ENCODE data around the gene LTBP3. TPM values are rescaled to one million over a fixed set of nuclear protein-coding genes. Genes with fewer than 3 reads are reported as not detected.

LTBP3 gene
- total and polyA plus RNA-seq, 5 donors from 2014 or later = 9.2 to 132 (median 14.6) TPM

DNA sequence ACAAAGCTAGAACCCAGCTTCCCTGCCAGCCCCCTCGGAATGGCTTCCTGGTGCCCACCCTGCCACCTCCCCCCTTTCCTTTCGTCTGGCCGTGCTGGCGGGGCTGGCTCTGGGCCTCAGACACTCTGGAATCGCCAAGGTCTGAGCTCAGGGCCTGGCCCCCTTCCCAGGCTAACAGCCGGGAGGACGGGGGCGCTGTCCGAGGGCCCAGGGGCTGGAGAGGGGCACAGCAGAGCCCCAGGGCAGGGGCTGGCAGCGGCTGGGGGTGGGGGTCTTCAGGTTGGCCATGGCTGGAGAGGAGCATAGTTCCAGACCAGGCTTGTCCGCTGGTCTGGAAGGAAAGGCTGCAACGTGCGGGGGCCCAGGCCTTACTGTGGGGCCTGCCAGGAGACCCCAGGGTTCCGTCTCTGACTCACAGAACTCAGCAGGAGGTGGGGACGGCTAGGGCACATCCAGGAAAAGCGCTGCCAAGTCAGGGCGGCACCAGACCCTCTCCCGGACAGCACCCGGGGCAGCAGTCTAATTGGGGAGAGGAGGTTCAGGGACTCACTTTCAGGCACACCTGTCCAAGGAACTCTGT is 861 bp upstream of the LTBP3 start:
- Mint-ChIP-seq H3K27me3 (no peaks in the 10 kb centered on the region), H3K4me3 (peak overlapping the region; percentile 70 to 79 (median 74)), H3K4me1 (peaks cover 0 to 60% (median 37%) of the 10 kb centered on the region in 4 donors), H3K27ac (peak overlapping the region in 2 of 3 donors; percentile 68 to 75), H3K9me3 (peaks cover 0 to 2% (median 0%) of the 10 kb centered on the region in 7 donors), H3K36me3 (no peaks in the 10 kb centered on the region)
- Histone ChIP-seq H3K27me3 (ENCODE audit: control insufficient read depth, insufficient read depth, low read length) (no peaks in the 10 kb centered on the region), H3K4me1 (ENCODE audit: control insufficient read depth, insufficient read depth, low read length, poor library complexity, severe bottlenecking) (peaks cover 46% of the 10 kb centered on the region), H3K27ac (ENCODE audit: insufficient read depth, low read length, poor library complexity, severe bottlenecking) (peak overlapping the region; percentile 79), H3K4me3 (ENCODE audit: low read depth, low read length) (peak overlapping the region; percentile 44), H3K36me3 (ENCODE audit: control insufficient read depth, insufficient read depth, low read length) (no peaks in the 10 kb centered on the region), H3K9me3 (ENCODE audit: control insufficient read depth in 2 of 2, low read length in 2 of 2) (no peaks in the 10 kb centered on the region)
- no peak for DNase-seq
- ATAC-seq (ENCODE audit: low read depth in 2 of 2) = no peak

DNA sequence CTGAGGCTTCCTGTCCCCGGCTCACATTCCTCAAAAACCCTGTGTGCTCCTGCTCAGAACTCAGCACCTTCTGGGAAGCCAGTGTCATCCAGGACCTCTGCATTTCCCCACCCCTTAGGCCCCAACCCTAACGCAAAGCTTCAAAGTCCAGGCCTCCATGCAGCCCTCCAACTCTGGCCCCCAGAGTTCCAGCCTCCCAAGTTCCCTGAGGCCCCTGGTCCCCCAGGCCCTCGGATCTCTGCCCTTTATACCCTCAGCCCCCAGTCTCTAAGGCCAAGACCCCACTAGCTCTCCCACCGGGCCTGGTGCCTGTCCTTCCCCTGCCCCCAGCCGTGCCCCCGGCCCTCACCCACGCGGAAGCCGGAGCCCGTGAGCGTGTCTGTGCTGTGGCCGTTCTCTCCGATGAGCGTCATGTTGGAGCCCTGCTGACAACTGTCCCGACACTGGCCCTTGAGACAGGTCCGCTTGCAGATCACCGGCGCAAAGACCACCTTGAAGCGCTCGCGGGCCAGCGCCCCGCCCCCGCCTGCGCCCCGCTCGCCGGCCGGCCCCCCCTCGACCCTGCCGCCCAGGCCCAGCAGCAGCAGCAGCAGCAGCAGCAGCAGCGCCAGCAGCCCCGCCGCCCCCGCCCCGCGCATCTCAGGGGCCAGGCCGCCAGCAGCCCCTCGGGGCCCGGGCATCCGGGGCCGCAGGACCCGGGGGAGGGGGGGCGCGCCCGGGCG is 718 bp downstream of the LTBP3 start:
- Mint-ChIP-seq H3K4me1 (peaks cover 0 to 62% (median 41%) of the 10 kb centered on the region in 4 donors), H3K9me3 (peaks cover 0 to 2% (median 0%) of the 10 kb centered on the region in 7 donors), H3K4me3 (peak overlapping the region; percentile 89 to 93 (median 92)), H3K27me3 (no peaks in the 10 kb centered on the region), H3K27ac (peak overlapping the region; percentile 94 to 97 (median 94)), H3K36me3 (peaks cover 1% of the 10 kb centered on the region)
- Histone ChIP-seq H3K27me3 (ENCODE audit: control insufficient read depth, insufficient read depth, low read length) (no peaks in the 10 kb centered on the region), H3K36me3 (ENCODE audit: control insufficient read depth, insufficient read depth, low read length) (no peaks in the 10 kb centered on the region), H3K4me3 (ENCODE audit: low read depth, low read length) (peak overlapping the region; percentile 62), H3K4me1 (ENCODE audit: control insufficient read depth, insufficient read depth, low read length, poor library complexity, severe bottlenecking) (peaks cover 57% of the 10 kb centered on the region), H3K9me3 (ENCODE audit: control insufficient read depth in 2 of 2, low read length in 2 of 2) (no peaks in the 10 kb centered on the region), H3K27ac (ENCODE audit: insufficient read depth, low read length, poor library complexity, severe bottlenecking) (peak overlapping the region; percentile 79)
- peak in 1 of 2 donors; percentile 8 for ATAC-seq (ENCODE audit: low read depth in 2 of 2)
- no peak for DNase-seq

DNA sequence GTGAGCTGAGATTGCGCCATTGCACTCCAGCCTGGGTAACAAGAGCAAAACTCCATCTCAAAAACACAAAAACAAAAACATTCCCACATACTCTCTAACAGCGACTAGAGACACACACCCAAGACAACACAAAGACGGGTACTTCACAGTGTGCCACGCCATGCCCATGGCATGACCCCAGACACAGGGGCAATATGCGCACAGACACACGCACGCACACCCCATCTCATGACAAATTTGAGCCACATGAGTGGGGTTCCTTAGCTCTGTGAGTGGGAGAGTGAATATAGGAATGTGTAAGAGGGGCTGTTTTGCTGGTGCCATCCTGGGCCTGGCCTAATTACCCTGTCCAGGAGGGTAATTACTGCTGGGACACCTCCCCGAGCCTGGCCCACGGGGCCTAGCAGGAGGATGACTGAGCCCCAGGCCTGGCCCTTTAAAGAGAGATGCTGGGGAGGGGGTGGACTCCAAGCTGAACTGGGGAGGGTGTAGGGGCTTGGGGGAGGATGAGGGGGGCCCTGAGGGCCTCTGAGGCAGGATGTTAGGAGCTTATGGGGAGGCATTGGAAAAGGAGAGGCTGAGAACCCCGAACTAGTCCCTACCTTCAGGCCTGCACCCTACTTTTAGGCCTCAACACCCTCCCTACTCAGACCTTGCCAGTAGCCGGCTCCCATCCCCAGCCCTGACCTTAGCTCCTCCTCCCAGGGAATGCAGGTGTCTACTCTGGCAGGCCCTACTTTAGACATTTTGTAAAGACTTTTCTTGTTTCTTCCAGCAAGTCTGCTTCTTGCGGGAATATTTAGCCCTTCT is 1.5 kb downstream of the LTBP3 start:
- Mint-ChIP-seq H3K27ac (peak overlapping the region; percentile 94 to 97 (median 94)), H3K4me3 (peak overlapping the region; percentile 89 to 93 (median 92)), H3K4me1 (peaks cover 3 to 69% (median 46%) of the 10 kb centered on the region in 4 donors), H3K9me3 (peaks cover 0 to 2% (median 0%) of the 10 kb centered on the region in 7 donors), H3K36me3 (peaks cover 9% of the 10 kb centered on the region), H3K27me3 (no peaks in the 10 kb centered on the region)
- peak overlapping the region; percentile 79 for H3K27ac ChIP-seq (ENCODE audit: insufficient read depth, low read length, poor library complexity, severe bottlenecking)
- H3K36me3 ChIP-seq (ENCODE audit: control insufficient read depth, insufficient read depth, low read length) = no peaks in the 10 kb centered on the region
- no peaks in the 10 kb centered on the region for H3K27me3 ChIP-seq (ENCODE audit: control insufficient read depth, insufficient read depth, low read length)
- no peaks in the 10 kb centered on the region for H3K9me3 ChIP-seq (ENCODE audit: control insufficient read depth in 2 of 2, low read length in 2 of 2)
- H3K4me3 ChIP-seq (ENCODE audit: low read depth, low read length) = peak overlapping the region; percentile 62
- ATAC-seq (ENCODE audit: low read depth in 2 of 2) = no peak
- DNase-seq = no peak
- H3K4me1 ChIP-seq (ENCODE audit: control insufficient read depth, insufficient read depth, low read length, poor library complexity, severe bottlenecking) = peaks cover 64% of the 10 kb centered on the region

DNA sequence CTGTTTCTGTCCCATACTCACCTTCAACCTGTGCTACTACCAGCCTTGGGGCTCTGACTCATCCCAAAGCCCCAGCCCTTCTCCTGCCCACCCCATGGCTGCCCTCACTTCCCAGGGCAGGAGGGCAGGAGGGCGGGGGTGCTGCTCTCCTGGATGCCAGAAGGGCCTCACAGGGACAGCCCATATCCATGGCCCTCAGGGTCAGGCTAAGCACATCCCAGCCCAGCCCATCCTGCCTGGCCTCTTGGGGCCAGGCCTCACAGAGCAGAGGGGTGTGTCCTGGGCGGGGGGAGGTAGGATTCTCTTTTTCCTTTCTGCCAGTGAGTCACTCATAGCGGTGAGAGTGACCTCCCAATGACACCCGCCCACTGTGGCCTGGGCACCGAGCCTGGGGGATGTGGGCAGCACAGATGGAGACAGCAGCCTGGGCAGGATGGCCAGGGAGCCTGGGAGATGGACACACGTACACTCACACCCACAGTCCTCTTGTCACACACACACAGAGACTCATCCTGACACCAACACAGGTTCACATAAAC is 2.4 kb downstream of the LTBP3 start:
- H3K27ac ChIP-seq (ENCODE audit: insufficient read depth, low read length, poor library complexity, severe bottlenecking) = peak overlapping the region; percentile 61
- H3K4me3 Mint-ChIP-seq = peak overlapping the region; percentile 89 to 93 (median 92)
- H3K4me1 ChIP-seq (ENCODE audit: control insufficient read depth, insufficient read depth, low read length, poor library complexity, severe bottlenecking) = peaks cover 69% of the 10 kb centered on the region
- no peaks in the 10 kb centered on the region for H3K27me3 ChIP-seq (ENCODE audit: control insufficient read depth, insufficient read depth, low read length)
- peak overlapping the region; percentile 94 to 97 (median 94) for H3K27ac Mint-ChIP-seq
- ATAC-seq (ENCODE audit: low read depth in 2 of 2) (no peak), DNase-seq (no peak)
- H3K4me1 Mint-ChIP-seq = peaks cover 6 to 76% (median 51%) of the 10 kb centered on the region in 4 donors
- H3K9me3 Mint-ChIP-seq = peaks cover 0 to 2% (median 0%) of the 10 kb centered on the region in 7 donors
- H3K4me3 ChIP-seq (ENCODE audit: low read depth, low read length) = no peak overlapping the region
- no peaks in the 10 kb centered on the region for H3K36me3 ChIP-seq (ENCODE audit: control insufficient read depth, insufficient read depth, low read length)
- H3K9me3 ChIP-seq (ENCODE audit: control insufficient read depth in 2 of 2, low read length in 2 of 2) = no peaks in the 10 kb centered on the region
- no peaks in the 10 kb centered on the region for H3K27me3 Mint-ChIP-seq
- peaks cover 14% of the 10 kb centered on the region for H3K36me3 Mint-ChIP-seq

DNA sequence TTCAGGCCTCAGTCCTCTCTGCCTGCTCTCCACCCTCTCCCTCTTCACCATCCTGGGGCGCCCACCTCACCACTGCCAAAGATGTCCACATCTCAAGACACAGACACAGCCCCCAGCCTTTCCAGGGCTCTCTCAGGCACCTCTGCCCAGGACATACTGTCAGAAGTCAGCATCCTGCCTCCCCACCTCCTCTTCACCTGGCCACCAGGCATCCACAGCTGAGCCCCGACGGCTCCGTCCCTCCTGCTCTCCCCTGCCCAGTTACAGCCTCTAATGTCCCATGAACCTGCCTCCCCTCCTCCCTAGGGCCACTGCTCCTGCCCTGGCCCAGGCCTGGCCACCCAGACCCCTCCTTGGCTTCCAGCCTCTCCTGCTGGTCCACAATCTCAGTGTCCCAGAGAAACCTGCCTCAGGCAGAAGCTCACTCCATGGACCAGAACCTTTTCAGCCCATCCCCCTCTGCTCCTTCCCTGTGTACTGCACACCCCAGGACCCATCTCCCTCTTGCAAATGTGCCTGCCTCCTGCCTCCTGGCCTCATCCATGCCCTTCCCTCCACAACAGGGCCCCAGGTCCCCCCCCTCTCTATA is 3.2 kb downstream of the LTBP3 start:
- peak overlapping the region; percentile 74 to 89 (median 86) for H3K4me3 Mint-ChIP-seq
- Histone ChIP-seq H3K9me3 (ENCODE audit: control insufficient read depth in 2 of 2, low read length in 2 of 2) (no peaks in the 10 kb centered on the region), H3K4me3 (ENCODE audit: low read depth, low read length) (no peak overlapping the region), H3K27ac (ENCODE audit: insufficient read depth, low read length, poor library complexity, severe bottlenecking) (peak overlapping the region; percentile 61), H3K36me3 (ENCODE audit: control insufficient read depth, insufficient read depth, low read length) (no peaks in the 10 kb centered on the region), H3K4me1 (ENCODE audit: control insufficient read depth, insufficient read depth, low read length, poor library complexity, severe bottlenecking) (peaks cover 69% of the 10 kb centered on the region), H3K27me3 (ENCODE audit: control insufficient read depth, insufficient read depth, low read length) (no peaks in the 10 kb centered on the region)
- H3K27me3 Mint-ChIP-seq = no peaks in the 10 kb centered on the region
- peaks cover 14% of the 10 kb centered on the region for H3K36me3 Mint-ChIP-seq
- DNase-seq (no peak), ATAC-seq (ENCODE audit: low read depth in 2 of 2) (no peak)
- peak overlapping the region; percentile 91 to 97 (median 97) for H3K27ac Mint-ChIP-seq
- H3K4me1 Mint-ChIP-seq = peaks cover 6 to 70% (median 47%) of the 10 kb centered on the region in 4 donors
- H3K9me3 Mint-ChIP-seq = no peaks in the 10 kb centered on the region

DNA sequence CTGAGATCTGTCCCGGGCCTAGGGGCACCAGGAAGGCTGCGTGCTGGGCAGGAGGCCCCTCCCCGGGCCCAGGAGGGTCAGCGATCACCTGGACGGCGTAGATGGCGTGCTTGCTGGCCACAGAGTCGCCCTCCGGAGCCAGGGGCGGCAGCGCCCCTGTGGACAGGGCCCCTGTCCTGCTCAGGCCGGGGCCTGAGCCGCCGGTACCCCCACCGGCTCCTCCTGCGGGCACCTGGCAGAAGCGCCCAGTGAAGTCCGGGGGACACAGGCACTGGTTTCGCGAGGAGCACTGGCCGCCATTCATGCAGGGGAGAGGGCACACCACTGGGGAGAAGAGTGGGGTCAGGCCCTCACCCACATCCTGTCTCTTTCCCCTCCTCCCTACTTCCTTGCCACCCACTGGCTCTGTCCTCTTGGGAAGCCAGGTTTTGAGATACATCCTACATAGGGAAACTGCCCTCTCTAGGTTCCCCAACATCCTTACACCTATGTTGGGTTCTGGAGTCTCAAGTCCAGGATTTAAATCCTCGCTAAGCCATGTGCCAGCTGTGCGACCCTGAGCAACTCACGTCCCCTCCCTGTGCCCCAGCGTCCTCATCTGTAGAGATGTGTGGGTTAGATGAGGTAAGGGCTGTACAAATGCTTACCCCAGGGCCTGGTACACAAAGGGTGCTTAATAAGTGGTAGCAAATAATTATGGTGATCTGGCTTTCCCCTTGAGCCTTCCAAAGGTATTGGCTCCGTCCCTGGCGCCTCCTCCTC is 3.9 kb downstream of the LTBP3 start:
- Mint-ChIP-seq H3K4me3 (peak overlapping the region; percentile 74 to 89 (median 86)), H3K27me3 (no peaks in the 10 kb centered on the region), H3K27ac (peak overlapping the region; percentile 91 to 97 (median 97)), H3K4me1 (peaks cover 6 to 69% (median 47%) of the 10 kb centered on the region in 4 donors), H3K9me3 (no peaks in the 10 kb centered on the region), H3K36me3 (peaks cover 15% of the 10 kb centered on the region)
- H3K4me1 ChIP-seq (ENCODE audit: control insufficient read depth, insufficient read depth, low read length, poor library complexity, severe bottlenecking) = peaks cover 68% of the 10 kb centered on the region
- no peaks in the 10 kb centered on the region for H3K9me3 ChIP-seq (ENCODE audit: control insufficient read depth in 2 of 2, low read length in 2 of 2)
- ATAC-seq (ENCODE audit: low read depth in 2 of 2) (no peak), DNase-seq (peak in 1 of 3 donors; percentile 52)
- no peak overlapping the region for H3K4me3 ChIP-seq (ENCODE audit: low read depth, low read length)
- H3K27ac ChIP-seq (ENCODE audit: insufficient read depth, low read length, poor library complexity, severe bottlenecking) = peak overlapping the region; percentile 61
- H3K36me3 ChIP-seq (ENCODE audit: control insufficient read depth, insufficient read depth, low read length) = no peaks in the 10 kb centered on the region
- H3K27me3 ChIP-seq (ENCODE audit: control insufficient read depth, insufficient read depth, low read length) = no peaks in the 10 kb centered on the region
